Tibial nerve (tissue), 3 donors: Measurements from ENCODE around the gene TNS3.

Experiments used
- EP300 ChIP-seq, 2 donors: sonication (generic); formaldehyde crosslinking; IDR thresholded peaks; one replicate each; pipeline ENCODE4 v1.6.1; 2017; ENCODE audit warnings: antibody characterized with exemption in 2 of 2, mild to moderate bottlenecking in 1 of 2
- POLR2A ChIP-seq, 2 donors: fragments of 450-650 bp; IDR thresholded peaks; one replicate each; pipeline ENCODE4 v1.6.1; 2017; ENCODE audit warnings: antibody characterized with exemption in 2 of 2, mild to moderate bottlenecking in 2 of 2, moderate library complexity in 2 of 2

- TF ChIP-seq POLR2A (IDR thresholded peaks at IDR 0.05) (no peak), EP300 (IDR thresholded peaks at IDR 0.05) (peak in 1 of 2 donors; percentile 67)
Observed at GRCh38 chr7:47576031-47576865, 5.7 kb downstream of the TNS3 start.
